ENCODE measurements around the gene AGXT.

Gene AGXT

DNA sequence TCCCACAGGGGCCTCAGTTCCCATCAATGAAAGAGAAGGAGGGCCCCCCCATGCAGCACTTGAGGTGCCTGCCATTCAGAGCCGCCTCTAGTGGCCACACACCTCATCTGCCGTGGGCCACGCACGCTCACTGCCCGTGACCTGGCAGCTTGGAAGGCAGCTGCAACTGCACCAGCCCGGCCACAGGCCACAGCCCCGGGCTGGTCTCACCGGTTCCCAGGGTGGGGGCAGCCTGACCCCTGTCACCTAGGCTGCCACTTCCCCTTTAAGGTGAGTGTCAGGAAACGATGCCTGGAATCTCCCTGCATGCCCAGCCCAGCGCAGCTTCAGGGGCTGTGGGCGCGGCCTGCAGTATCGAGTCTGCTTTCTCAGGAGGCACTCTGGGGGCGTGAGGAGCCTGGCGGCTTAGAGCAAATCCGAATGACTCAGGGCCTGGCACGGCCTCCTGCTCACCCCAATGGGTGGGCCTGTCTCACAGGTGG, 24.8 kb downstream of the AGXT start:
- Histone ChIP-seq H3K4me1 (ENCODE audit: control insufficient read depth, insufficient read depth, low read length) (no peaks in the 10 kb centered on the region), H3K9ac (ENCODE audit: low read depth, low read length) (no peak overlapping the region)

DNA sequence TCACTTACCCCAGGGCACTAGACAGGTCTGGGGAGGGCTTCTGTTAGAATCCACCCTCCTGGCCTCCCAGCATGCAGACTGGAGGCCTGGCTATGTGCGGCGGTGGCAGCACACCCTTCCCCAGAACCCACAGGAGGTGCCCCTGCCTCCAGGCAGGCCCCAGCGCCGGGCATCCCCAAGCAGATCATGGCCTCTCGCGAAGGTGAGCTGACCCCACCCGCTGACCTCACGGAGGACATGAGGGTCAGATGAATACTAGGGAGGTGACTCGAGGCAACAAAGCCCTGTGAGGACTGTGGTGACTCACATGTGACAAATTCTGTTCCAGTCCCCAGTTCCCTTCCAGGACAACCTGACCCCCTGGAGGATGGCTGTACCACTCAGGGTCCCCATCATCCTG, 25.4 kb downstream of the AGXT start:
- H3K9ac ChIP-seq (ENCODE audit: low read depth, low read length) = no peak overlapping the region
- no peak overlapping the region for H3K4me3 ChIP-seq (ENCODE audit: low read depth, low read length)
- no peaks in the 10 kb centered on the region for H3K27me3 ChIP-seq (ENCODE audit: control insufficient read depth, insufficient read depth, low read length)
- H3K9me3 ChIP-seq (ENCODE audit: control insufficient read depth, insufficient read depth, low read length) = no peaks in the 10 kb centered on the region
- H3K4me1 ChIP-seq (ENCODE audit: control insufficient read depth, insufficient read depth, low read length) = no peaks in the 10 kb centered on the region
- H3K36me3 ChIP-seq (ENCODE audit: control insufficient read depth, insufficient read depth, low read length) = no peaks in the 10 kb centered on the region

More for the DNA sequence above, 24.8 kb downstream of the AGXT start:
- H3K4me3 ChIP-seq (ENCODE audit: low read depth, low read length) = no peak overlapping the region
- H3K27me3 ChIP-seq (ENCODE audit: control insufficient read depth, insufficient read depth, low read length) = no peaks in the 10 kb centered on the region
- no peaks in the 10 kb centered on the region for H3K36me3 ChIP-seq (ENCODE audit: control insufficient read depth, insufficient read depth, low read length)
- no peaks in the 10 kb centered on the region for H3K9me3 ChIP-seq (ENCODE audit: control insufficient read depth, insufficient read depth, low read length)

DNA sequence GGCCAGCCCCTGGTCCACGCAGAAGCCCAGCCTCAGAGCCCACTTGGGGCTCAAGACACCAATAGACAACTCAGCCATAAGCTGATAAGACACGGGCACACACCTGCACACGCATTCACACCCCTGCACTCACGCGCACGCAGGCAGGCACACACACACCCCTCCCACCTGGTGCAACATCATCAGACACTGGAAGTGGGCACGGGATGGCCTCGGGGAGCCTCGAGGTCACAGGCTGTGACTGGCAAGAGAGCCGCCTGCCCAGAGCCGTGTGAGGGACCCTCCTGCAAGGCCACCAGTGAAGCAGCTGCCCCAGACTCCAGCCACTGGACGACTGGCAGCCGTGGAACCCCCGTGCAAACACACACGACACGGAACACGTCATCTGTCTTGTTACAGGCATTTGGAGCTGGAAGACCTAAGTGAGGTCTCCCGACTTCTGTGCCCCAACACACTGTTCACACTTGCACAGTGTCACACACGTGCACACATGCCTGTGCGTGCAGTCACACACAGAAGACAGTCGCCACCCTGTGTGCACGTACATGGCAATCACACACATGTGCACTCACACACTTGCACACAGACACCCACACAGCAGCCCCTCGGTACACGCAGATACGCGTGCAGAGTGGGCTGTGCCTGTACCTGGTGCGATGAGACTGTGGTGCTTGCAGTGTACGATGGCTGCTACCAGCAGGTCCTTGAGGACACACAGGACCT, 26.4 kb downstream of the AGXT start:
- Histone ChIP-seq H3K9ac (ENCODE audit: low read depth, low read length) (no peak overlapping the region), H3K9me3 (ENCODE audit: control insufficient read depth, insufficient read depth, low read length) (no peaks in the 10 kb centered on the region), H3K36me3 (ENCODE audit: control insufficient read depth, insufficient read depth, low read length) (no peaks in the 10 kb centered on the region), H3K27me3 (ENCODE audit: control insufficient read depth, insufficient read depth, low read length) (no peaks in the 10 kb centered on the region), H3K4me1 (ENCODE audit: control insufficient read depth, insufficient read depth, low read length) (no peaks in the 10 kb centered on the region), H3K4me3 (ENCODE audit: low read depth, low read length) (no peak overlapping the region)

DNA sequence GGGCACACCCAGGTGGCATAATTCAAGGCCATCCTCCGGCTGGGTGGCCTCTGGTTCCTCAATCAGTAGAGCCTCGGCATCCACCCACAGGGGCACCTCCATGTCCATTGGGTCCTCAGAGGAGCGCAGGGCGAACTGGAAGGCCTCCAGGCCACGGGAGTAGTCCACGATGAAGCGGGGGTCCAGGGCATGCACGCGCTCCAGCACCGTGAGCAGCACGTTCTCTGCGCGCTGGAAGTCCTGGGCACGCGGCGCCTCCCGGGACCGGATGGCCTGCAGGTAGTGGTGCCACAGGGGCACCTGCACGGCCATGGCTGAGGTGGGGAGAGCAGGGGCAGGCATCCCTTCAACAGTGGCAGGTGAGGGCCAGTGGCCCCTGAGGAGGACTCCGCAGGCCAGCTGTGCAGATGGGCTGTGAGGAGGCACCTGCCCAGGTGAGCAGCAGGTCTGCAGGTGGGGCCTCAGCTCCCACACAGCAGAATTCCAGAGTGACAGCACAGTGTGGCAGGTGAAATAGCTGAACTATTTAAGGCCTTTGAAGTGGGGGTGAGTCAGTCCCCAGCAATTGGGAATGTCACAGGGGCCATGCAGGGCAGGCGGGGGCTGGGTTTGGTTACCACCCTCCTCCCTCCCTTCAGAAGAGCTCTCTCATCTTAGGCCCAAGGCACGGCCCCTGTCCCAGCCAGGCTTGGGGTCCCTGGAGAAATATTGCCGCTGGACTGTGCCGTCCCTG, 27.2 kb downstream of the AGXT start, which contains the start of gene MAB21L4:
Gene MAB21L4 (minus strand): TSS at position 501 of the 733 bp plus-strand sequence. CDS start 159 bp downstream, at position 342.
- Histone ChIP-seq H3K9ac (ENCODE audit: low read depth, low read length) (no peak within 1 kb of the TSS), H3K9me3 (ENCODE audit: control insufficient read depth, insufficient read depth, low read length) (no peaks in the 10 kb centered on the region), H3K36me3 (ENCODE audit: control insufficient read depth, insufficient read depth, low read length) (no peaks in the 10 kb centered on the region), H3K4me1 (ENCODE audit: control insufficient read depth, insufficient read depth, low read length) (no peaks in the 10 kb centered on the region), H3K27me3 (ENCODE audit: control insufficient read depth, insufficient read depth, low read length) (no peaks in the 10 kb centered on the region), H3K4me3 (ENCODE audit: low read depth, low read length) (no peak within 1 kb of the TSS)

DNA sequence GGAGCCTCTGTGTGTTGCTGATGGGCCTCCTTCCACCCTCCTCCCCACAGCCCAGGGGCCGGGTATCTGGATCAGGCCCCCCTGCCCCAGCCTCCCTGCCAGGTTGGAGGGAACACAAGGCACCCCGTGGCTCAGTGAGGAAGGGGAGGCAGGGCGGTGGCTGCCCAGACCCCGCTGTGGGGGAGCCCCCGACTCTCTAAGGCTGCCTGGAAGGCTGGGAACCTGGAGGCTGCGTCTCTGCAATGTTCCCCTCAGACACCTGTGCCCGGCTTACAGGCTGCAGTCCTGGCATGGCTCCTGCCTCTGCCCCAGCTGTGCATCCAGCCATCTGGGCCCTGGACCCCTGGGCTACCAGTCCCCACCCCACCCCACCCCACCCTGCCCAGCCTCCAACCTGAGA, 27.8 kb downstream of the AGXT start:
- H3K9ac ChIP-seq (ENCODE audit: low read depth, low read length) = no peak overlapping the region
- H3K27me3 ChIP-seq (ENCODE audit: control insufficient read depth, insufficient read depth, low read length) = no peaks in the 10 kb centered on the region
- H3K4me3 ChIP-seq (ENCODE audit: low read depth, low read length) = no peak overlapping the region
- H3K4me1 ChIP-seq (ENCODE audit: control insufficient read depth, insufficient read depth, low read length) = no peaks in the 10 kb centered on the region
- no peaks in the 10 kb centered on the region for H3K36me3 ChIP-seq (ENCODE audit: control insufficient read depth, insufficient read depth, low read length)
- no peaks in the 10 kb centered on the region for H3K9me3 ChIP-seq (ENCODE audit: control insufficient read depth, insufficient read depth, low read length)

DNA sequence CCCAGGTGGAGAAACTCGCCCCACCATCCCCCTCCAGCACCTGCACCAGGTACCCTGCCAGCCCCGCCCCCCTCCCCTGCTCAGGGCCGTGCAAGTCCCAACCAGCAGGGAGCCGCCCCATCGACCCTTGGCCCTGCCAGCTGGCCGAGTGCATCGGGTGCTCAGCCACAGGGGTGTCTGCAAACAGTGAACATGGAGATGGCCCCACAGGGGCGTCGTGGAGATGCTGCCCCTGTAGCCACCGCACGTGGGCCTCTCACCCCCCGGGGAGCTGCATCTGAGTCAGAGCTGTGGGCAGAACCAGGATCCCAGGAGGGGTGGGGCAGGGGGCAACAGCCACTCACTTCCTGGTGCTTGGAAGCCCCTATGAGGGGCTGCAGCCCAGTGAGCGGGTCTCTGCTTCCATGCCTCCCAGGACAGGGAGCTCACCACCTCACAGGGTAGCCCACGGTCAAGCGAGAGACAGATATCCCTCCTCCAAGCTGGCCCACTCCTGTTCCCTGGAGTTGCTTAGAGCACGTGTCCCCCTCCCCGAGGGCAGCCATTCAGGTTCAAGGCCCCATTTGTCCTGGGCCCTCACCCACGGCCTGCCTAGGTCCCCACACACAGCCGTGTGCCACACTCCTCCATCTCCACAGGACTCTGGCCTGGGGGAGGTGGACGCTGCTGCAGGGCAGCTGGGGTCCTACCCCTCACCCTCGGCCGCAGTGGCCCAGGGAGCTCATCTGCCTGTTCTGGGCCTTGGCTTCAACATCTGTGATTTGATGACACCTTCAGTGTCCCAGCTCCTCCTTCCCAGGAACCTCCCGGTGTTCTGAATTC, 28.5 kb downstream of the AGXT start:
- Histone ChIP-seq H3K27me3 (ENCODE audit: control insufficient read depth, insufficient read depth, low read length) (no peaks in the 10 kb centered on the region), H3K36me3 (ENCODE audit: control insufficient read depth, insufficient read depth, low read length) (no peaks in the 10 kb centered on the region), H3K4me1 (ENCODE audit: control insufficient read depth, insufficient read depth, low read length) (no peaks in the 10 kb centered on the region), H3K9ac (ENCODE audit: low read depth, low read length) (no peak overlapping the region), H3K9me3 (ENCODE audit: control insufficient read depth, insufficient read depth, low read length) (no peaks in the 10 kb centered on the region), H3K4me3 (ENCODE audit: low read depth, low read length) (no peak overlapping the region)

DNA sequence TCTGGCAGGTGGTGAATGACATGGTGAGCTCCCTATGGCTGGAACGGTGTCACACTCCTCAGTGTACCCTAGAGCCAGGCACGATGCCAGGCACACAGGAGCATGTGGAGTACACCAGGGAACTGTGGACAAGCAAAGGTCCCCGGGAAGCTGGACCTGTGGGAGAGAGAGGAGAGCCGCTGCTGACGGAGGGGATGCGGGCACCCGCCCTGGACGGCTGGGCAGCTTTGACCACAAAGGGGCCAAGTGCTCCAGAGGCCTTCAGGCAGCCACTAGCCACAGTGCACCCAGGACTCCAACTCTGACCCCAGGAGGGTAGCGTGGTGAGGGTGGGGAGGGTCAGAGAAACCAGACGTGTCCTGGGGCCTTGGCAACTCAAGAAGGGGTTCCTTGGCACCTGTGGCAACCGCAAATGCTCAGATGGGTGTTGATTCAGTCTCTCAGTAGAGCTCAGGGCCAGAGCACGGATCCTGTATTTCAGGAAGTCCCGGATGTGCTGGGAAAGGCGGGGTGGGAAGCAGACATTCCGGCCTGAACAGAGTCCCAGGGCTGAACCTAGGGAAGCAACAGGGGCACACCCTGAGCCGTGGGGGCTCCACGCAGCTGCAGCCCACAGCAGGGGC, 29.6 kb downstream of the AGXT start:
- Histone ChIP-seq H3K4me1 (ENCODE audit: control insufficient read depth, insufficient read depth, low read length) (no peaks in the 10 kb centered on the region), H3K27me3 (ENCODE audit: control insufficient read depth, insufficient read depth, low read length) (no peaks in the 10 kb centered on the region), H3K9me3 (ENCODE audit: control insufficient read depth, insufficient read depth, low read length) (no peaks in the 10 kb centered on the region), H3K36me3 (ENCODE audit: control insufficient read depth, insufficient read depth, low read length) (no peaks in the 10 kb centered on the region), H3K4me3 (ENCODE audit: low read depth, low read length) (no peak overlapping the region), H3K9ac (ENCODE audit: low read depth, low read length) (no peak overlapping the region)

DNA sequence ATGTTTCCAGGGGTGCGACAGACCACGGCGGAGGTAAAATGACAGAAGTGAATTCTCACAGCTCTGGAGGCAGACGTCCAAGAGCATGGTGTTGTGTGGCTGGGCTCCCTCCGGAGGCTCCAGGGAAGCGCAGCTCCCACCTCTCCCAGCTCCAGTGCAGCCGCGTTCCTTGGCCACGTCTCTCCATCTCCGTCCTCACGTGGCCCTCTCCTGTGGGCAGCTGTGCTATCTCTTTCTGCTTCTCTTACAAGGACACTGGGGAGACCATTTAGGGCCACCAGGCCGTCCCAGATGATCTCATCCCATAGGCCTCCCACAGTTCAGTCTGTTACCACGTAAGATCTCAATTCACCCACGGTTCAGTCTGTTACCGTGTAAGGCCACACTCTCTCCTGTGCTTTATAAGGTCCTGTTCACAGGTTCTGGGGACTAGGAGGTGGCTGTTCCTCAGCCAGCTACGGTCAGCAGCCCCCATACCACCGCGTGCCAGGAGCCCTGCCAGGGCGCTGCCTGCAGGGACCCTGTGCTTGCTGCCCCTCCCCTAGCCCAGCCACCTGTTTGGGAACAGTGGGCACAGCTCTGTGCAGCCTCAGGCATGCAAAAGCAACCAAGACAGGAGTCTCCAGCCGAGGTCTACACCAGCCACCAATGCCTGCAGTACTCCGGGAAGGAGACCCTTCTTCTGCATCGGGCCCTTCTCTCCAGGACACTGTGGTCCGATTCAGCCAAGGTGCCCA, 30.3 kb downstream of the AGXT start:
- Histone ChIP-seq H3K4me3 (ENCODE audit: low read depth, low read length) (no peak overlapping the region), H3K4me1 (ENCODE audit: control insufficient read depth, insufficient read depth, low read length) (no peaks in the 10 kb centered on the region), H3K27me3 (ENCODE audit: control insufficient read depth, insufficient read depth, low read length) (no peaks in the 10 kb centered on the region), H3K9ac (ENCODE audit: low read depth, low read length) (no peak overlapping the region), H3K9me3 (ENCODE audit: control insufficient read depth, insufficient read depth, low read length) (no peaks in the 10 kb centered on the region), H3K36me3 (ENCODE audit: control insufficient read depth, insufficient read depth, low read length) (no peaks in the 10 kb centered on the region)

DNA sequence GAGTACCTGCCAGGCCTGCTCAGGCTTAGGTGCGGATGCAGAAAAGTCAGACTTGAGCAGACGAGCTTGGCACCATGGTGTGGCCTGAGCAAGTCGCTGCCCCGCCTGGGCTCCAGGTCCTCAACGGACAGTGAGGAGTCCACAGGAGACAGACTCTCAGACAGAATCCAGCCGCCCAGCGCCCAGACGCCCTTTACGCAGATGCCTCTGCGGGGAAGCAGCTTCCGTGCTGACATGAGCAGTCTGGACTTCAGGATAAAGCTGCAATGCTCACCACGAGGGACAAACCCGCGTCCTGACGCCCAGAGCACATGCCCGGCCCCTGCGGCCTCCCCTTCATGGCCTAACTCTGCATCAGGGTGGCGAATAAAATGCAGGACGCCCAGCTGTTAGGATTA, 30.8 kb downstream of the AGXT start:
- Histone ChIP-seq H3K4me1 (ENCODE audit: control insufficient read depth, insufficient read depth, low read length) (no peaks in the 10 kb centered on the region), H3K27me3 (ENCODE audit: control insufficient read depth, insufficient read depth, low read length) (no peaks in the 10 kb centered on the region), H3K9me3 (ENCODE audit: control insufficient read depth, insufficient read depth, low read length) (no peaks in the 10 kb centered on the region), H3K9ac (ENCODE audit: low read depth, low read length) (no peak overlapping the region), H3K36me3 (ENCODE audit: control insufficient read depth, insufficient read depth, low read length) (no peaks in the 10 kb centered on the region), H3K4me3 (ENCODE audit: low read depth, low read length) (no peak overlapping the region)

DNA sequence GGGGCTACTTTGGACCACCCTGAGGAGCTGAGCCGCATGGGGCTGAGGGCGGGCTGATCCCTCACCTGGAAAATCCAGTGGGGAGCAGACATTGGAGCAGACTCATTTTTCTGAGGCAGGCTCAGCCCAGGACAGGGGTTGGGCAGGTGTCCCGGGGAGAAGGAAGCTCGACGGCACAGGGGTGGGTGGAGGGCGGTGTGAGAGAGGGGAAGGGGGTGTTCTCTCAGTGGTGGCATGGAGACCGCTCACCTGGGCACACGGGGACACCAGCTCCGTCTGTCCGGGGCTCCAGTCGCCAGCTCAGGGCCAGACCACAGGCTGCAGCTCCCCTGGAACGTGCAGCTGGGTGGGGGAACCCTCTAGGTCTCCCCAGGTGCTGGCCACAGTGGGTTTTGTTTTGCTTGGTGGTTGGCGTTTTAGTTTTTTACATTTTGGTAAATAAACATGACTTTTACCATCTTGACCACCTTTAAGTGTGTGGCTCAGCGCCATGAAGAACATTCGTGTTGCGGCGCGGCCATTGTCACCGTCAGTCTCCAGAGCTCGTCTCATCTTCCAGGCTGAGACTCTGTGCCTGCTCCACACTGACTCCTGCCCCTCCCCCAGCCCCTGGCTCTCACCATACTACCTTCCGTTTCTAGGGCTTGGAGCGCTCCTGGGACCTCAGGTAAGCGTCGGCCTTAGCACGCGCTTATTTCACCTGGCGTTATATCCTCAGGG, 31.7 kb downstream of the AGXT start:
- H3K9me3 ChIP-seq (ENCODE audit: control insufficient read depth, insufficient read depth, low read length) = no peaks in the 10 kb centered on the region
- H3K4me3 ChIP-seq (ENCODE audit: low read depth, low read length) = no peak overlapping the region
- no peaks in the 10 kb centered on the region for H3K36me3 ChIP-seq (ENCODE audit: control insufficient read depth, insufficient read depth, low read length)
- H3K4me1 ChIP-seq (ENCODE audit: control insufficient read depth, insufficient read depth, low read length) = no peaks in the 10 kb centered on the region
- no peaks in the 10 kb centered on the region for H3K27me3 ChIP-seq (ENCODE audit: control insufficient read depth, insufficient read depth, low read length)
- no peak overlapping the region for H3K9ac ChIP-seq (ENCODE audit: low read depth, low read length)

Measured in iPS-15b (cell line).